ENCODE data around the gene CBX3. TPM values are rescaled to one million over a fixed set of nuclear protein-coding genes. Genes with fewer than 3 reads are reported as not detected.
A peak's percentile ranks its signal among the peaks of the same experiment; 100 is the strongest.
"Not testable (repeated sequence)": the region's sequence is repeated elsewhere in the genome, so short reads cannot be mapped to it uniquely, and the experiment has no call there.

Gene CBX3
- total RNA-seq, 2 donors from 2014 or later = 34.2 to 63.3 TPM

DNA sequence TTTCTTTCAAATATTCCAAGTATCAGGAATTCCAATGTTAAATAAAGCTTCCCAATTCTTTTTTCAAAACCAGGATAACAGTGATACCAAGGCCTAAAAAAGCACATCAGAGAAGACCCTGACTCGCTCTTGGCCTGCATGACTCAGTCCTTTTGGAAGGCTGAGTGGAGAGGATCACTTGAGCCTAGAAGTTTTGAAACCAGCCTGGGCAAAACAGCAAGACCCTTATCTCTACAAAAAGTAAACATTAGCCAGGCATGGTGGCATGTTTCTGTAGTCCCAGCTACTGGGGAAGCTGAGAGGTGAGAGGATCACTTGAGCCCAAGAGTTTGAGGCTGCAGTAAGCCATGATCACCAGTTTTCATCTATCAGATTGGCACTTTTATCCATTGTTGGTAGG is 30.9 kb upstream of the CBX3 start:
- TF ChIP-seq, protein P1, sequence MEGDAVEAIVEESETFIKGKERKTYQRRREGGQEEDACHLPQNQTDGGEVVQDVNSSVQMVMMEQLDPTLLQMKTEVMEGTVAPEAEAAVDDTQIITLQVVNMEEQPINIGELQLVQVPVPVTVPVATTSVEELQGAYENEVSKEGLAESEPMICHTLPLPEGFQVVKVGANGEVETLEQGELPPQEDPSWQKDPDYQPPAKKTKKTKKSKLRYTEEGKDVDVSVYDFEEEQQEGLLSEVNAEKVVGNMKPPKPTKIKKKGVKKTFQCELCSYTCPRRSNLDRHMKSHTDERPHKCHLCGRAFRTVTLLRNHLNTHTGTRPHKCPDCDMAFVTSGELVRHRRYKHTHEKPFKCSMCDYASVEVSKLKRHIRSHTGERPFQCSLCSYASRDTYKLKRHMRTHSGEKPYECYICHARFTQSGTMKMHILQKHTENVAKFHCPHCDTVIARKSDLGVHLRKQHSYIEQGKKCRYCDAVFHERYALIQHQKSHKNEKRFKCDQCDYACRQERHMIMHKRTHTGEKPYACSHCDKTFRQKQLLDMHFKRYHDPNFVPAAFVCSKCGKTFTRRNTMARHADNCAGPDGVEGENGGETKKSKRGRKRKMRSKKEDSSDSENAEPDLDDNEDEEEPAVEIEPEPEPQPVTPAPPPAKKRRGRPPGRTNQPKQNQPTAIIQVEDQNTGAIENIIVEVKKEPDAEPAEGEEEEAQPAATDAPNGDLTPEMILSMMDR (IDR thresholded peaks at IDR 0.05) = no peak
- no peak for TF ChIP-seq POLR2A (IDR thresholded peaks at IDR 0.05)
- Histone ChIP-seq H3K9me3 (no peaks in the 10 kb centered on the region), H3K4me1 (peaks cover 3% of the 10 kb centered on the region), H3K27me3 (no peaks in the 10 kb centered on the region), H3K36me3 (replicated peaks in 1 of 2; ENCODE audit: insufficient read depth in 1 of 2, low read depth in 2 of 2) (no peaks in the 10 kb centered on the region), H3K27ac (no peak overlapping the region), H3K4me3 (no peak overlapping the region)
- 100% methylated on average over 1 of the region's 1 CpG for WGBS, 2 donors
- ATAC-seq = peak; percentile 33
- intact Hi-C loops (cut with DNase I) = no loop called here
- DNase-seq = no peak

DNA sequence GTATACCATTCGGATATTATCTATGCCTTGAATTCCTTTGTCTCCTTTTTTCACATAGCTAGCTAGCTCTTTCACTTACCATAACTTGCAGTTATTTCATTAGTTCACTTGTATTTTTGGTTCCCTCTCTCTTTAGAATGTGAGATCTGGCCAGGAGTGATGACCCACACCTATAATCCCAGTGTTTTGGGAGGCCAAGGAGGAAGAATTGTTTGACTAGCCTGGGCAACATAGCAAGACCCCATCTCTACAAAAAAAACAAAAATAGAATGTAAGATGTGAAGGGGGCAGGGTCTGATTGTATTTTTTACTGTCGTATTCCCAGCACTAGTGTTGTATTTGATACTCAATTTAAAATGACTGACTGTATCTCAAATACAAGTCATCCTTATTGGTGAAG is 29.9 kb upstream of the CBX3 start:
- no peak overlapping the region for H3K27ac ChIP-seq
- peaks cover 3% of the 10 kb centered on the region for H3K4me1 ChIP-seq
- H3K27me3 ChIP-seq = no peaks in the 10 kb centered on the region
- no peaks in the 10 kb centered on the region for H3K9me3 ChIP-seq
- H3K36me3 ChIP-seq (replicated peaks in 1 of 2; ENCODE audit: insufficient read depth in 1 of 2, low read depth in 2 of 2) = no peaks in the 10 kb centered on the region
- intact Hi-C loops (cut with DNase I) = no loop called here
- ATAC-seq (no peak), DNase-seq (no peak)
- 95 to 98% methylated on average over 2 of the region's 2 CpGs for WGBS, 2 donors
- TF ChIP-seq, protein P1 (IDR thresholded peaks at IDR 0.05) = no peak
- no peak for TF ChIP-seq POLR2A (IDR thresholded peaks at IDR 0.05)
- no peak overlapping the region for H3K4me3 ChIP-seq

DNA sequence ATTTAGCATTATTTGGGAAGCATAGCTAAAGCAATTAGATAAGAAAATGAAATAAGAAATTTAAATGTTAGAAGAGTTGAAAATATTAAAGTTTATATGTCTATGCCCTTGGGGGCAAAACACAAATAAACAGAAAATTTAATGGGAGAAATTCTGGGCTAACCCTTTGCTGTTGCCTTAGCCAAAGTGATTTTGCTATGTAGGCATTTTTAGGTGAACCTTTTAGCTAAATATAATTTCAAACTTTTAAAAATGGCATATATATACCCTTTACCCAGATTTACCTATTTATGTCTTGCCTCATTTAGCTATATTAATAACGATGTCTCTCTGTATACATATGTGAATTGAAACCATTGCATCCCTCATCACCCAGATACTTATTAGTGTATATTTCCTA is 29.5 kb upstream of the CBX3 start:
- DNase-seq = no peak
- no peak for ATAC-seq
- Histone ChIP-seq H3K9me3 (no peaks in the 10 kb centered on the region), H3K4me1 (peaks cover 3% of the 10 kb centered on the region), H3K4me3 (no peak overlapping the region), H3K36me3 (replicated peaks in 1 of 2; ENCODE audit: insufficient read depth in 1 of 2, low read depth in 2 of 2) (no peaks in the 10 kb centered on the region), H3K27ac (no peak overlapping the region), H3K27me3 (no peaks in the 10 kb centered on the region)
- intact Hi-C loops (cut with DNase I) = no loop called here
- TF ChIP-seq, protein P1 (IDR thresholded peaks at IDR 0.05) = no peak
- no peak for TF ChIP-seq POLR2A (IDR thresholded peaks at IDR 0.05)
- 93 to 100% methylated on average over 1 of the region's 1 CpG for WGBS, 2 donors

DNA sequence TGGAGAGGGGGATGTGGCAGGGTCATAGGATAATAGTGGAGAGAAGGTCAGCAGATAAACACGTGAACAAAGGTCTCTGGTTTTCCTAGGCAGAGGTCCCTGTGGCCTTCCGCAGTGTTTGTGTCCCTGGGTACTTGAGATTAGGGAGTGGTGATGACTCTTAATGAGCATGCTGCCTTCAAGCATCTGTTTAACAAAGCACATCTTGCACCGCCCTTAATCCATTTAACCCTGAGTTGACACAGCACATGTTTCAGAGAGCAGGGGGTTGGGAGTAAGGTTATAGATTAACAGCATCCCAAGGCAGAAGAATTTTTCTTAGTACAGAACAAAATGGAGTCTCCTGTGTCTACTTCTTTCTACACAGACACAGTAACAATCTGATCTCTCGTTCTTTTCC is 25.6 kb upstream of the CBX3 start:
- H3K4me1 ChIP-seq; intact Hi-C loops (cut with DNase I); ATAC-seq; DNase-seq; H3K27ac ChIP-seq; H3K27me3 ChIP-seq; H3K9me3 ChIP-seq; H3K4me3 ChIP-seq; H3K36me3 ChIP-seq (replicated peaks in 1 of 2; ENCODE audit: insufficient read depth in 1 of 2, low read depth in 2 of 2): not testable (repeated sequence)
- 71 to 72% methylated on average over 2 to 4 of the region's 4 CpGs for WGBS, 2 donors

DNA sequence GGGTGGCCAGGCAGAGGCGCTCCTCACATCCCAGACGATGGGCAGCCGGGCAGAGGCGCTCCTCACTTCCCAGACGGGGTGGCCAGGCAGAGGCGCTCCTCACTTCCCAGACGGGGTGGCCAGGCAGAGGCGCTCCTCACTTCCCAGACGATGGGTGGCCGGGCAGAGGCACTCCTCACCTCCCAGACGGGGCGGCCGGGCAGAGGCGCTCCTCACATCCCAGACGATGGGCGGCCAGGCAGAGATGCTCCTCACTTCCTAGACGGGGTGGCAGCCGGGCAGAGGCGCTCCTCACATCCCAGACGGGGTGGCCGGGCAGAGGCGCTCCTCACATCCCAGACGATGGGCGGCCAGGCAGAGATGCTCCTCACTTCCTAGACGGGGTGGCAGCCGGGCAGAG is 24.8 kb upstream of the CBX3 start:
- H3K9me3 ChIP-seq; DNase-seq; H3K4me3 ChIP-seq; ATAC-seq; H3K27ac ChIP-seq; H3K36me3 ChIP-seq (replicated peaks in 1 of 2; ENCODE audit: insufficient read depth in 1 of 2, low read depth in 2 of 2); H3K27me3 ChIP-seq; intact Hi-C loops (cut with DNase I): not testable (repeated sequence)
- WGBS, 2 donors = 100% methylated on average over 4 of the region's 26 CpGs; no CpG with 5 or more reads in 1 of the 2 donors
- peaks cover 17% of the 10 kb centered on the region for H3K4me1 ChIP-seq

DNA sequence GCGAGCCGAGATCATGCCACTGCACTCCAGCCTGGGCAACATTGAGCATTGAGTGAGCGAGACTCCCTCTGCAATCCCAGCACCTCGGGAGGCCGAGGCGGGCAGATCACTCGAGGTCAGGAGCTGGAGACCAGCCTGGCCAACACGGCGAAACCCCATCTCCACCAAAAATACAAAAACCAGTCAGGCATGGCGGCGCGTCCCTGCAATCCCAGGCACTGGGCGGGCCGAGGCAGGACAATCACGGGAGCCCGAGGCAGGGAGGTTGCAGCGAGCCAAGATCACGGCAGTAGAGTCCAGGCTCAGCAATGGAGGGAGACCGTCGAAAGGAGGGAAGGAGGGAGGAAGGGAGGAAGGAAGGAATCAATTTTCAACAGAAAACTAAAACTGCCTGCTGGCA is 24.3 kb upstream of the CBX3 start:
- H3K4me1 ChIP-seq = peaks cover 21% of the 10 kb centered on the region
- H3K27ac ChIP-seq; intact Hi-C loops (cut with DNase I); ATAC-seq; DNase-seq; H3K36me3 ChIP-seq (replicated peaks in 1 of 2; ENCODE audit: insufficient read depth in 1 of 2, low read depth in 2 of 2); H3K9me3 ChIP-seq; H3K27me3 ChIP-seq; H3K4me3 ChIP-seq: not testable (repeated sequence)
- 94 to 95% methylated on average over 14 to 18 of the region's 20 CpGs for WGBS, 2 donors

All from body of pancreas (tissue), 4 donors.